B cell (primary cell): ENCODE measurements around the gene ETS1. TPM values are rescaled to one million over a fixed set of nuclear protein-coding genes. Genes with fewer than 3 reads are reported as not detected.
A peak's percentile ranks its signal among the peaks of the same experiment; 100 is the strongest.

Source experiments
- ATAC-seq: fragments of 200-7000 bp; cut with Tn5 transposase; one replicate; pipeline ENCODE4 v1.10.0; 2021; ENCODE audit warnings: low read depth, mild to moderate bottlenecking, moderate number of reproducible peaks, moderate library complexity
- CTCF ChIA-PET: fragments of 350-600 bp; sonication (Branson Sonifier 250); formaldehyde crosslinking; loops from one replicate; lab custom pipeline; 2021; ENCODE audit warnings: antibody characterized with exemption, inconsistent platforms; lab: Charles Lee
- POLR2A ChIA-PET: fragments of 350-600 bp; sonication (Branson Sonifier 250); formaldehyde crosslinking; loops from one replicate; lab custom pipeline; 2021; ENCODE audit warnings: antibody characterized with exemption; lab: Charles Lee
- DNase-seq: peaks from one replicate; pipeline ENCODE4 v3.0.0; 2013
- H2AFZ ChIP-seq: 2 replicates; pipeline ENCODE4 v1.6.1; 2012; ENCODE audit warnings: mild to moderate bottlenecking, low read depth, low read length; ENCODE audit not compliant: insufficient read depth, poor library complexity, severe bottlenecking
- H3K27ac ChIP-seq, 2 donors: 1 replicate in 1 of 2; 2 replicates in 1 of 2; pipeline ENCODE4 v1.5.1; 2012 to 2013; ENCODE audit warnings: low read length in 2 of 2, mild to moderate bottlenecking in 2 of 2, moderate library complexity in 1 of 2
- H3K27me3 ChIP-seq, 4 experiments: fragments of 200-600 bp in 1 of 4; sonication (generic) in 1 of 4; replicated peaks in 1 of 4; 1 replicate in 2 of 4; 2 replicates in 2 of 4; pipeline versions ENCODE4 v1.6.1 to v1.7.0; 2013 to 2016; ENCODE audit warnings: low read length in 3 of 4, mild to moderate bottlenecking in 2 of 4, mixed read lengths in 1 of 4, moderate library complexity in 1 of 4; ENCODE audit not compliant: insufficient read depth in 4 of 4, control insufficient read depth in 3 of 4; ENCODE audit errors: control extremely low read depth in 1 of 4
- H3K36me3 ChIP-seq, 2 experiments: replicated peaks in 1 of 2; 1 replicate in 1 of 2; 2 replicates in 1 of 2; pipeline versions ENCODE4 v1.6.1 to v1.7.1; 2013; ENCODE audit warnings: low read length in 1 of 2; ENCODE audit not compliant: insufficient read depth in 2 of 2, control insufficient read depth in 1 of 2; ENCODE audit errors: control extremely low read depth in 1 of 2, extremely low read depth in 1 of 2
- H3K4me1 ChIP-seq, 2 donors: fragments of 200-600 bp in 1 of 2; sonication (generic) in 1 of 2; 1 replicate in 1 of 2; 2 replicates in 1 of 2; pipeline versions ENCODE4 v1.5.1 to v1.6.1; 2013 to 2017; ENCODE audit warnings: low read length in 2 of 2; ENCODE audit not compliant: control insufficient read depth in 2 of 2, insufficient read depth in 2 of 2
- H3K4me2 ChIP-seq: replicated peaks from 2 replicates; pipeline ENCODE3; 2012; ENCODE audit warnings: mild to moderate bottlenecking, low read depth, low read length; ENCODE audit not compliant: poor library complexity, severe bottlenecking
- H3K4me3 ChIP-seq, 5 experiments: fragments of 200-600 bp in 1 of 5; sonication (generic) in 1 of 5; 1 replicate in 3 of 5; 2 replicates in 2 of 5; pipeline versions ENCODE4 v1.5.1 to v1.7.0; 2011 to 2016; ENCODE audit warnings: low read length in 4 of 5, mild to moderate bottlenecking in 4 of 5, low read depth in 2 of 5, control low read depth in 1 of 5, moderate library complexity in 1 of 5; ENCODE audit not compliant: insufficient read depth in 1 of 5; ENCODE audit errors: control extremely low read depth in 1 of 5, extremely low read depth in 1 of 5
- H3K79me2 ChIP-seq: fragments of 200-600 bp; sonication (generic); one replicate; pipeline ENCODE4 v1.6.0; 2016; ENCODE audit warnings: low read length; ENCODE audit not compliant: control insufficient read depth, insufficient read depth
- H3K9ac ChIP-seq: fragments of 200-600 bp; sonication (generic); 2 replicates; pipeline ENCODE4 v1.6.1; 2017; ENCODE audit warnings: mild to moderate bottlenecking, low read length, moderate library complexity
- H3K9me3 ChIP-seq, 3 donors: one replicate each; pipeline versions ENCODE4 v1.6.1 to v1.7.1; 2013; ENCODE audit warnings: low read length in 2 of 3; ENCODE audit not compliant: control insufficient read depth in 2 of 3, insufficient read depth in 1 of 3; ENCODE audit errors: control extremely low read depth in 1 of 3
- H4K20me1 ChIP-seq: 2 replicates; pipeline ENCODE4 v1.6.0; 2012; ENCODE audit warnings: mild to moderate bottlenecking, low read length; ENCODE audit not compliant: insufficient read depth, control insufficient read depth, poor library complexity, severe bottlenecking
- H3K27ac Mint-ChIP-seq: one replicate; pipeline ENCODE4 v1.8.0; 2021; ENCODE audit warnings: mixed read lengths
- H3K27me3 Mint-ChIP-seq: one replicate; pipeline ENCODE4 v1.8.0; 2021; ENCODE audit warnings: mixed read lengths
- H3K4me1 Mint-ChIP-seq: one replicate; pipeline ENCODE4 v1.8.0; 2021; ENCODE audit warnings: mixed read lengths
- H3K4me3 Mint-ChIP-seq: one replicate; pipeline ENCODE4 v1.8.0; 2021; ENCODE audit warnings: mixed read lengths
- H3K9me3 Mint-ChIP-seq: one replicate; pipeline ENCODE4 v1.8.0; 2022; ENCODE audit warnings: mixed read lengths; ENCODE audit not compliant: insufficient read depth
- CTCF ChIP-seq: fragments of 200-600 bp; IDR thresholded peaks from one replicate; pipeline ENCODE4 v1.8.0; 2022; ENCODE audit warnings: antibody characterized with exemption, mild to moderate bottlenecking
- EZH2 ChIP-seq: IDR thresholded peaks from 2 replicates; pipeline ENCODE4 v1.6.1; 2012; ENCODE audit warnings: borderline replicate concordance, low read depth, mild to moderate bottlenecking, moderate library complexity, low read length; ENCODE audit not compliant: insufficient read depth, poor library complexity, severe bottlenecking
- WGBS: methylation state at CpG from one replicate; pipeline ENCODE4 v1.1.5; 2013; ENCODE audit warnings: missing lambda C conversion rate; ENCODE audit not compliant: insufficient coverage; 5-methylcytosine and 5-hydroxymethylcytosine counted together
- intact Hi-C: fragments of 100-400 bp; cut with micrococcal nuclease; formaldehyde crosslinking; loops from one replicate; pipeline ENCODE4 v1.10.0; 2022
- polyA plus RNA-seq: library from polyadenylated mRNA; depleted of rRNA; stranded (reverse); fragments of >200 nt; gene quantifications from 2 replicates; pipeline ENCODE4 v1.2.3, GENCODE V29; 2012
- total RNA-seq, 2 donors: library from RNA; stranded (reverse); fragments of 120-200 nt in 1 of 2; gene quantifications; 1 replicate in 1 of 2; 2 replicates in 1 of 2; pipeline versions ENCODE4 v1.2.3 to v1.2.4, GENCODE V29; 2013 to 2022

Gene ETS1
- total and polyA plus RNA-seq, 2 donors (not counting 1 experiment from before 2014, with no cell fraction given), result 115 to 271 TPM

GRCh38 chr11:128618603-128619002 is 31.2 kb upstream of the ETS1 start:
- H3K36me3 ChIP-seq, result no peaks in the 10 kb centered on the region
- peaks cover 62% of the 10 kb centered on the region for H3K79me2 ChIP-seq
- TF ChIP-seq CTCF (no peak), EZH2 (no peak)
- H3K9me3 ChIP-seq, result no peaks in the 10 kb centered on the region
- peaks cover 88% of the 10 kb centered on the region for H3K4me1 Mint-ChIP-seq
- H3K27ac ChIP-seq, result no peak overlapping the region
- H3K4me3 Mint-ChIP-seq, result no peak overlapping the region
- no peak for ATAC-seq
- H3K4me3 ChIP-seq, result no peak overlapping the region
- POLR2A ChIA-PET, result interaction anchor here (0.6 to 15.8 kb wide), 4 partner anchors 10 to 1588 kb away, joined by 3 to 305 read pairs (median 4); partner anchors contain the start of gene FLI1
- H3K27ac Mint-ChIP-seq, result peak overlapping the region; percentile 66
- H3K4me2 ChIP-seq, result no peak overlapping the region
- no peaks in the 10 kb centered on the region for H3K27me3 ChIP-seq
- no peak for DNase-seq
- H3K9ac ChIP-seq, result no peak overlapping the region
- no peaks in the 10 kb centered on the region for H3K27me3 Mint-ChIP-seq
- CTCF ChIA-PET, result interaction anchor here (0.8 to 16.6 kb wide), 3 partner anchors 10 to 329 kb away, joined by 5 to 625 read pairs (median 17); no protein-coding TSS in a partner anchor
- H2AFZ ChIP-seq, result no peak overlapping the region
- 99% methylated on average over 7 of the region's 7 CpGs for WGBS
- intact Hi-C loops, result no loop called here
- H4K20me1 ChIP-seq, result no peaks in the 10 kb centered on the region
- H3K9me3 Mint-ChIP-seq, result no peaks in the 10 kb centered on the region
- H3K4me1 ChIP-seq, result peaks cover 74 to 79% of the 10 kb centered on the region in 2 donors

- Mint-ChIP-seq H3K27ac (peak overlapping the region; percentile 50), H3K27me3 (no peaks in the 10 kb centered on the region)
- DNase-seq, result no peak
Measured at GRCh38 chr11:128616161-128616560, 28.8 kb upstream of the ETS1 start.

More at GRCh38 chr11:128616161-128616560, 28.8 kb upstream of the ETS1 start:
- no peaks in the 10 kb centered on the region for H3K9me3 Mint-ChIP-seq
- Histone ChIP-seq H3K36me3 (no peaks in the 10 kb centered on the region), H3K27ac (no peak overlapping the region), H3K9me3 (no peaks in the 10 kb centered on the region), H2AFZ (no peak overlapping the region), H3K4me1 (peaks cover 74 to 79% of the 10 kb centered on the region in 2 donors), H3K79me2 (peaks cover 59% of the 10 kb centered on the region), H4K20me1 (no peaks in the 10 kb centered on the region), H3K27me3 (no peaks in the 10 kb centered on the region), H3K9ac (no peak overlapping the region), H3K4me3 (no peak overlapping the region), H3K4me2 (no peak overlapping the region)
- ATAC-seq, result no peak
- H3K4me3 Mint-ChIP-seq, result no peak overlapping the region
- no peak for TF ChIP-seq EZH2
- no peak for TF ChIP-seq CTCF
- intact Hi-C loops, result no loop called here
- 98% methylated on average over 5 of the region's 7 CpGs for WGBS
- ChIA-PET CTCF (interaction anchor here (1.2 to 1.7 kb wide), 2 partner anchors 10 to 15 kb away, joined by 3 to 14 read pairs; no protein-coding TSS in a partner anchor), POLR2A (interaction anchor here (0.9 to 1.1 kb wide), 2 partner anchors 12 to 139 kb away, joined by 3 read pairs; no protein-coding TSS in a partner anchor)
- peaks cover 88% of the 10 kb centered on the region for H3K4me1 Mint-ChIP-seq
